ENCODE results near the gene SSR2. TPM values are rescaled to one million over a fixed set of nuclear protein-coding genes. Genes with fewer than 3 reads are reported as not detected.

Gene SSR2
- total RNA-seq, 5 donors from 2014 or later (not counting 1 experiment from before 2014, with no cell fraction given), result 230 to 238 (median 232) TPM

- Histone ChIP-seq H3K9me3 (no peaks in the 10 kb centered on the region), H3K27ac (ENCODE audit: low read length) (no peak overlapping the region), H3K4me3 (ENCODE audit: control insufficient read depth in 1 of 2, extremely low read depth in 1 of 2, low read length in 1 of 2) (no peak overlapping the region), H3K27me3 (replicated peaks in 1 of 2; ENCODE audit: control insufficient read depth in 2 of 2, extremely low read depth in 1 of 2, insufficient read depth in 2 of 2, low read length in 1 of 2) (no peaks in the 10 kb centered on the region), H3K4me1 (ENCODE audit: control insufficient read depth in 1 of 2, extremely low read depth in 1 of 2, insufficient read depth in 2 of 2, low read length in 2 of 2) (peaks cover 8 to 33% of the 10 kb centered on the region in 2 experiments), H3K36me3 (ENCODE audit: control insufficient read depth in 2 of 2, extremely low read depth in 1 of 2, insufficient read depth in 1 of 2, low read length in 1 of 2) (peaks cover 13 to 97% of the 10 kb centered on the region in 2 donors)
- no peak overlapping the region for H3K4me3 Mint-ChIP-seq
- H3K27ac Mint-ChIP-seq, result peak overlapping the region in 1 of 2 donors; percentile 55
- no peaks in the 10 kb centered on the region for H3K9me3 Mint-ChIP-seq
- ATAC-seq (replicated peaks in 1 of 4), result no peak
- POLR2A ChIA-PET, result interaction anchor here in 1 of 2 donors (0.7 to 1.0 kb wide), 2 partner anchors 11 to 16 kb away, joined by 3 to 4 read pairs; partner anchors contain the start of gene ARHGEF2
- WGBS (ENCODE audit: insufficient coverage), result 94% methylated on average over 12 of the region's 18 CpGs
- no peaks in the 10 kb centered on the region for H3K27me3 Mint-ChIP-seq
- peaks cover 55% of the 10 kb centered on the region for H3K36me3 Mint-ChIP-seq
- CTCF ChIA-PET, result interaction anchor here (0.6 to 0.9 kb wide), 2 partner anchors 91 to 767 kb away, joined by 3 to 4 read pairs; partner anchors contain the start of gene UBQLN4 (in 1 of the 2)
- H3K4me1 Mint-ChIP-seq, result peaks cover 19 to 45% (median 22%) of the 10 kb centered on the region in 3 donors
- no peak for DNase-seq
Observed at GRCh38 chr1:155962599-155963211, 58.0 kb downstream of the SSR2 start.

- H3K4me3 Mint-ChIP-seq, result no peak overlapping the region
- H3K36me3 Mint-ChIP-seq, result peaks cover 59% of the 10 kb centered on the region
- no peaks in the 10 kb centered on the region for H3K9me3 Mint-ChIP-seq
- peaks cover 12 to 97% of the 10 kb centered on the region in 2 donors for H3K36me3 ChIP-seq (ENCODE audit: control insufficient read depth in 2 of 2, extremely low read depth in 1 of 2, insufficient read depth in 1 of 2, low read length in 1 of 2)
- 54% methylated on average over 10 of the region's 14 CpGs for WGBS (ENCODE audit: insufficient coverage)
- H3K27me3 ChIP-seq (replicated peaks in 1 of 2; ENCODE audit: control insufficient read depth in 2 of 2, extremely low read depth in 1 of 2, insufficient read depth in 2 of 2, low read length in 1 of 2), result no peaks in the 10 kb centered on the region
- no peak overlapping the region for H3K4me3 ChIP-seq (ENCODE audit: control insufficient read depth in 1 of 2, extremely low read depth in 1 of 2, low read length in 1 of 2)
- H3K27ac ChIP-seq (ENCODE audit: low read length), result peak overlapping the region; percentile 45
- ATAC-seq (replicated peaks in 1 of 4) (peak in 2 of 4 experiments; percentile 34 to 62), DNase-seq (peak in 1 of 35 experiments; percentile 34)
- no peaks in the 10 kb centered on the region for H3K9me3 ChIP-seq
- peak overlapping the region; percentile 58 to 83 for H3K27ac Mint-ChIP-seq
- ChIA-PET CTCF (interaction anchor here in 1 of 2 donors (0.6 kb wide), 1 partner anchor 767 kb away, joined by 3 read pairs; no protein-coding TSS in a partner anchor), POLR2A (interaction anchor here in 1 of 2 donors (0.6 to 1.0 kb wide), 2 partner anchors 11 to 376 kb away, joined by 3 read pairs; partner anchors contain the start of gene CCT3)
- H3K27me3 Mint-ChIP-seq, result no peaks in the 10 kb centered on the region
- H3K4me1 ChIP-seq (ENCODE audit: control insufficient read depth in 1 of 2, extremely low read depth in 1 of 2, insufficient read depth in 2 of 2, low read length in 2 of 2), result peaks cover under 1 to 26% of the 10 kb centered on the region in 2 experiments
- peaks cover 11 to 37% (median 14%) of the 10 kb centered on the region in 3 donors for H3K4me1 Mint-ChIP-seq
Observed at GRCh38 chr1:155961937-155962336, 58.8 kb downstream of the SSR2 start.

- ATAC-seq (replicated peaks in 1 of 4), result no peak
- Mint-ChIP-seq H3K27ac (peak overlapping the region; percentile 71 to 73), H3K36me3 (peaks cover 50% of the 10 kb centered on the region), H3K9me3 (no peaks in the 10 kb centered on the region), H3K4me3 (no peak overlapping the region), H3K4me1 (peaks cover 0 to 26% (median 3%) of the 10 kb centered on the region in 3 donors), H3K27me3 (no peaks in the 10 kb centered on the region)
- no CpG with 5 or more reads among the region's 3 CpGs for WGBS (ENCODE audit: insufficient coverage)
- POLR2A ChIA-PET, result interaction anchor here in 1 of 2 donors (0.6 kb wide), 1 partner anchor 1533 kb away, joined by 6 read pairs; no protein-coding TSS in a partner anchor
- H3K4me3 ChIP-seq (ENCODE audit: control insufficient read depth in 1 of 2, extremely low read depth in 1 of 2, low read length in 1 of 2), result no peak overlapping the region
- no peaks in the 10 kb centered on the region for H3K27me3 ChIP-seq (replicated peaks in 1 of 2; ENCODE audit: control insufficient read depth in 2 of 2, extremely low read depth in 1 of 2, insufficient read depth in 2 of 2, low read length in 1 of 2)
- CTCF ChIA-PET, result interaction anchor here in 1 of 2 donors (0.6 to 1.0 kb wide), 3 partner anchors 24 to 113 kb away, joined by 3 to 9 read pairs (median 6); partner anchors contain the start of gene KHDC4
- DNase-seq, result no peak
- peaks cover 0 to 17% of the 10 kb centered on the region in 2 experiments for H3K4me1 ChIP-seq (ENCODE audit: control insufficient read depth in 1 of 2, extremely low read depth in 1 of 2, insufficient read depth in 2 of 2, low read length in 2 of 2)
- H3K27ac ChIP-seq (ENCODE audit: low read length), result no peak overlapping the region
- H3K9me3 ChIP-seq, result no peaks in the 10 kb centered on the region
- peaks cover 12 to 97% of the 10 kb centered on the region in 2 donors for H3K36me3 ChIP-seq (ENCODE audit: control insufficient read depth in 2 of 2, extremely low read depth in 1 of 2, insufficient read depth in 1 of 2, low read length in 1 of 2)
Observed at GRCh38 chr1:155960081-155960745, 60.5 kb downstream of the SSR2 start.

Other genes starting within 250 kb of the SSR2 start
- 100 to 1,000 TPM; 101 to 113 (median 105) TPM for gene GON4L, start 163.7 kb downstream of the SSR2 start, total RNA-seq
- 10 to 100 TPM in 2 of 5 donors, 1 to 10 TPM in 3; 8.6 to 19.8 (median 9.0) TPM for gene SYT11, start 161.4 kb downstream of the SSR2 start, total RNA-seq
- 10 to 100 TPM; 35.3 to 56.4 (median 39.2) TPM for gene RIT1, start 109.6 kb downstream of the SSR2 start, total RNA-seq
- 100 to 1,000 TPM in 1 of 5 donors, 10 to 100 TPM in 4; 44.5 to 102 (median 85.6) TPM for gene KHDC4, start 86.5 kb downstream of the SSR2 start, total RNA-seq
- gene RXFP4, start 79.3 kb downstream of the SSR2 start, total RNA-seq, result not detected
- 100 to 1,000 TPM; 110 to 174 (median 167) TPM for gene ARHGEF2, start 42.4 kb downstream of the SSR2 start, total RNA-seq
- gene UBQLN4, start 32.8 kb upstream of the SSR2 start, total RNA-seq, result 10 to 100 TPM; 21.9 to 39.6 (median 37.9) TPM
- 10 to 100 TPM; 21.5 to 37.8 (median 35.2) TPM for gene LAMTOR2, start 33.8 kb upstream of the SSR2 start, total RNA-seq
- gene RAB25, start 40.2 kb upstream of the SSR2 start, total RNA-seq, result 1 to 10 TPM in 3 of 5 donors, under 1 TPM in 2; 0.26 to 2.3 (median 1.9) TPM
- under 1 TPM; 0.03 to 0.58 (median 0.20) TPM for gene MEX3A, start 61.5 kb upstream of the SSR2 start, total RNA-seq
- 100 to 1,000 TPM in 2 of 5 donors, 10 to 100 TPM in 3; 40.3 to 970 (median 57.3) TPM for gene LMNA, start 93.8 kb upstream of the SSR2 start, total RNA-seq
- 10 to 100 TPM in 1 of 5 donors, 1 to 10 TPM in 4; 1.5 to 12.0 (median 2.2) TPM for gene SEMA4A, start 132.6 kb upstream of the SSR2 start, total RNA-seq
- gene SLC25A44, start 173.2 kb upstream of the SSR2 start, total RNA-seq, result 10 to 100 TPM; 16.8 to 24.5 (median 21.4) TPM
- 10 to 100 TPM; 54.7 to 58.7 (median 57.6) TPM for gene PMF1, start 192.1 kb upstream of the SSR2 start, total RNA-seq
- gene BGLAP, start 221.2 kb upstream of the SSR2 start, total RNA-seq, result 1 to 10 TPM; 1.8 to 7.1 (median 5.2) TPM
- 1 to 10 TPM; 2.5 to 3.1 (median 2.9) TPM for gene PAQR6, start 227.1 kb upstream of the SSR2 start, total RNA-seq